Astrocyte (in vitro differentiated cells and primary cell): ENCODE results near the gene DNAJC11.

ENCODE experiments used
- CTCF ChIP-seq: IDR thresholded peaks from 2 replicates; pipeline ENCODE4 v1.5.1; 2011; ENCODE audit warnings: low read depth, mild to moderate bottlenecking, inconsistent platforms, low read length, moderate library complexity; ENCODE audit not compliant: insufficient read depth
- EZH2 ChIP-seq: IDR thresholded peaks from 2 replicates; pipeline ENCODE4 v1.6.1; 2012; ENCODE audit warnings: mild to moderate bottlenecking, low read length, inconsistent platforms; ENCODE audit not compliant: insufficient read depth

DNA sequence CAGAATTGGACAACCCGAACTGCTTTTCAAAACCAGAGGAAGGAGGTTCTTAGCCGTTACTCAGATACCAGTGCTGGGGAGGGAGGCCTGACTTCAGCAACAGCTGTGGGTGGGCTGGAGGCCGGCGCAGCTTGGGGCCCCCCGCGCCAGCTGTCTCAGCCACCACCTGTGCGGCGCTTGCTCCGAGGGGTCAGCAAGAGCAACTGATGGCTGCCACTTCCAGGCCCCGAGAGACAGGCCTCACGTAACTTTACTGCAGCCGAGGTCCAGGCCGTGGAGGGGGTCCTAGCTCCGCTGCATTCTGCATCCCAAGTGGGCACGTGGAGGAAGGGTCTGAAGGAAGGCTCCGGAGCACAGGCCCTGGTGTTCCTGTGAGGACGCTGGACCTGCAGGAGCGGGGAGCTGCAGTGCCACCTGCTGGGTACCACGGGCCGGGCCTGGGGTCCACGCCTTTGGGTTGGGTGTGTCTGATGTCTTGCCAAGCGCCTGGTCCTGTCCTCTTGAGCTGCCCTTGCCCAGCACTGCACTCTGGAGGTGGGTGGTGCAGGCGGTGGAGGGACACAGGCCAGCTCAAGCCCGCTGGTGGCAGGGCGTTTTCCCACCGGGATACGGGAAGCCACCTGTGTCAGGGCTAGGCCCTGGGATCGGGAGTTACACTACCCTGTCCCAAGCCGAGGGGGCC is 67.1 kb downstream of the DNAJC11 start:
- TF ChIP-seq EZH2: no peak
- TF ChIP-seq CTCF: peak; percentile 10
